Sigmoid colon (tissue), 4 donors: ENCODE measurements around the gene SRGN.

Source experiments
- CTCF ChIP-seq, 4 experiments: fragments of 450-650 bp in 3 of 4; fragments of 200-600 bp in 1 of 4; IDR thresholded peaks; one replicate each; pipeline ENCODE4 v1.5.1; 2016 to 2019; ENCODE audit warnings: antibody characterized with exemption in 4 of 4, mild to moderate bottlenecking in 3 of 4, moderate library complexity in 2 of 4
- EP300 ChIP-seq, 4 donors: sonication (generic); formaldehyde crosslinking; IDR thresholded peaks; one replicate each; pipeline ENCODE4 v1.6.1; 2017; ENCODE audit warnings: antibody characterized with exemption in 4 of 4
- POLR2A ChIP-seq, 2 donors: fragments of 450-650 bp; IDR thresholded peaks; one replicate each; pipeline ENCODE4 v1.6.1; 2016; ENCODE audit warnings: antibody characterized with exemption in 2 of 2, mild to moderate bottlenecking in 2 of 2, moderate library complexity in 2 of 2
- POLR2AphosphoS5 ChIP-seq, 4 donors: sonication (generic); formaldehyde crosslinking; IDR thresholded peaks; one replicate each; pipeline ENCODE4 v1.6.1; 2017; ENCODE audit warnings: antibody characterized with exemption in 4 of 4

- TF ChIP-seq CTCF (IDR thresholded peaks at IDR 0.05) (no peak), POLR2A (IDR thresholded peaks at IDR 0.05) (no peak), EP300 (IDR thresholded peaks at IDR 0.05) (no peak), POLR2AphosphoS5 (IDR thresholded peaks at IDR 0.05) (no peak)
These were observed 9.8 kb downstream of the SRGN start for GRCh38 chr10:69097729-69098128.
